Activated T-cell treated with anti-CD3 and anti-CD28 coated beads for 4 hours (primary cell): Measurements from ENCODE around the gene HPCAL1.

Experiments
- DNase-seq: peaks from one replicate; pipeline ENCODE4 v3.0.0-alpha.2; 2020

Gene HPCAL1

DNA sequence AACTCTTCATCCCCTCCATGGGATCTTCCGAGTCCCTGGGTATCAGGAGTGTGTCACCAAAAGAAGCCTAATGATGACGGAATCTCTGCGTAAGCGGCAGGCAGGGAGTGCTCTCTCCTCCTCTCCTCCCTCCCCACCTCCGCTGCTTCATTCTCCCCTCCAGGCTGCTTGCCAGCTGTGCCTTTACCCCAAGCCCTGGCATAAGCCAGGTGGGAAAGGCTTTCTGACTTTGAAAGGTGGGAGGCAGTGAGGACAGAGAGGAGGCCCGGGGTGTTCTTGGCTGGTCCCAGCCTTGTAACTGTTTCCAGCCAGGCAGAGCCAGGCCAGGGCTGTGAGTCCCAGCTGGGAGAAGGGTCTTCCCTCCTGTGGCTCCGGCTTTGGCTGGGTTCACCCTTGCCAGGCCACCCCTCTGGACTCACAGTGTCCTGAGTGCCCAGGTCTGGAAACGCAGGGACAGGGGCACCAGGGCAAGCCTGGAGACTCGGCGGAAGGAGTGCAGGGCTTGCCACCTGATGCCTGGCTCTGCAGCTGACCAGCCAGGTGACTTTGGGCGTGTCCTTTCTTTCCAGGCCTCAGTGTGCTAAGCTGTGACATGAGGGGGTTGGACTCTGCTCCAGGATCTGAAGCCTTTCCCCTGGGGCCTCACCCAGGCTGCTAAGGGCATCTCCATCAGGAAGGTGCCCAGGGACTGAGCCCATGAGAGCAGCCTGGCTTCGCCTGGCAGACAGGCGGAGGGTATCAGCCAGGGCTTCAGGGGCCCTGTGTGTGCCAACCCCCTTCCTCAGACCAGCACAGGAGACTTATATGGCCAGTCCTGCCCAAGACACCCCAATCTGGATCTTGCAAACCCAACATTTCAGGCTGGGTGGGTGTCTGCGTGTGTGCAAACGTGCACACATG, 32.7 kb upstream of the HPCAL1 start:
- DNase-seq, result no peak

DNA sequence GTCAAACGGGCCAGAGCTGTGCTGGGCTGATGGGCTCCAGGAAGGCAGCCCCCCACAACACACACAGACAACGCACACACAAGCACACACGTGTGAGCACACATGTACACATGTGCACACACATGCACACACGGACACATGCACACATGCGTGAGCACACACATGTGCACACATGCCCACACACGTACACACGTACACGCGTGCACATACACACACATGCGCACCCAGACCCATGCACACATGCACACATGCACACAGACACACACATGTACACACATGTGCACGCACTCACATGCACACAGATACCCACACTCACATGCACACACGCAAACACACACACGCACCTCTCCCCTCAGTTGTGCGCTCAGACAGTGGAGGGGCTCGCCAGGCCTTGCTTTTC, 31.2 kb upstream of the HPCAL1 start:
- no peak for DNase-seq

DNA sequence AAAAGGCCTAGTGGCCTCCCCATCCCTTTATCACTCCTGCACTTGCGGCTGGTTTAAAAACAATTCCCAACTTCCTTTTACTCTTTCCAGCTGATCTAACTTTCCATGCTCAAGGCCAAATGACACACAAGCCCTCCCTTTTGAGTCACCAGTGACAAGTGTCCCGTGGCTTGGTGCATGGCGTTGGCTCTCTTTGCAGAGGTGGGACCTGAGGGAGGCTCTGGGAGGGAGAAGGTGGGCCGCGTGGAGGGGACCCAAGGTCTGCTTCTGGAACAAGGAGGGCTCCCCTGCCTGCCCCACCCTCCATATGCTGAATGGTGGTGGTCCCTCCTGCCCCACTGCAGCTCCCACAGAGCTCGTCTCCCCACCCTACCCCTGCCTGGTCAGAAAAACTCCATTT, 30.8 kb upstream of the HPCAL1 start:
- no peak for DNase-seq

DNA sequence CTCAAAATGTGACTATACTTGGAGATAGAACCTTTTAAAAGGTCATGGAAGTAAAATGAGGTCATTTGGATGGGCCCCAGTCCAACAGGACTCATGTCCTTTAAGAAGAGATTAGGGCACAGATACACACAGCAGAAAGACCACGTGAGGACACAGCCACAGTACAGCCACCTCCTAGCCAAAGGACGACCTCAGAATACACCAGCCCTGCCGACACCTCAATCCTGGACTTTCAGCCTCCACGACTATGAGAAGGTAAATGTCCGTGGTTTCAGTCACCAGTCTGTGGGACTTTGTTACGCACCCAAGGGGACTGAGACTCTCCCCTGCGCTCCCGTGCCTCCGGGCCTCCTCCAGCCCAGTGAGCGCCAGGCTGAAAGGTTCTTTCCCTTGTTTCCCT, 30.2 kb upstream of the HPCAL1 start:
- no peak for DNase-seq

DNA sequence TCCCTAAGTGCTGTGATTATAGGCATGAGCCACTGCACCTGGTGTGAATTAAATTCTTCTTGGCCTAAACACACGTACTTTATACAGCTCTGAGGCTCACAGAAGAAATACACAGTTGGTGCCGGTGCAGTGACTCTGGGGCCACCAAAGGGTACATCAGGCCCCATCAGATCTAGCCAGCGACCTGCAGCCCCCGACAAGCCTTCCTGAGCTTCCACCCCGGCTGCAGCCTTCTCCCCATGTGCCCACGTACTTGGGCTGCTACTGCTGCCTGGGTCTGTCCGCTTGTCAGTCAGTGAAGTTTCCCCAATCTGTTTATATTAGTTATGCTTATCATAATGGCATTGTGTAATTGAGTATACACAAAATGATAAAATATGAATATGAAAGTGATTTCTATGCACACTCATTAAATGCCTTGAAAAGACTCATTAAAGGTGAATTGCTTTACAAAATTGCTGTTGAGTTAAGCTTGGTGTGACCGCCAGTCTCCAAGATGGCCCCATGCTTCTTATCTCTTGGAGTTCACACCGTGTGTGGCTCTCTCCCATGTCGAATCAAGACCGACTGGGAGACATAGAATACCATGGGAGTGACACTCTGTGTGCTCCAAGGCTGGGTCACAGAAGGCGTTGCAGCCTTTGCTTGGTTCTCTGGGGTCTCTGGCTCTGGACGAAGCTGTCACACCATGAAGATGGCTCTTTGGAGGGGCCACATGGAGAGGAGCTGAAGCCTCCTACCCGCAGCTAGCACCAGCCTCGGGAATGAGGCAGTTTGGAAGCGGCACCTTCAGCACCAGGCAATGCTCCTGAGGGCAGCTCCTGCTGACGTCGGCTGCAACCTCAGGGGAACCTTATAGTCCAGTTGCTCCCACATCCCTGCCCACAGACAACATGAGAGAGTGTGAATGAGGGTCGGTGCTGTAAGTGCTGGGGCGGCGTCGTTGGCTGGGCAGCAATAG, 29.2 kb upstream of the HPCAL1 start:
- no peak for DNase-seq

DNA sequence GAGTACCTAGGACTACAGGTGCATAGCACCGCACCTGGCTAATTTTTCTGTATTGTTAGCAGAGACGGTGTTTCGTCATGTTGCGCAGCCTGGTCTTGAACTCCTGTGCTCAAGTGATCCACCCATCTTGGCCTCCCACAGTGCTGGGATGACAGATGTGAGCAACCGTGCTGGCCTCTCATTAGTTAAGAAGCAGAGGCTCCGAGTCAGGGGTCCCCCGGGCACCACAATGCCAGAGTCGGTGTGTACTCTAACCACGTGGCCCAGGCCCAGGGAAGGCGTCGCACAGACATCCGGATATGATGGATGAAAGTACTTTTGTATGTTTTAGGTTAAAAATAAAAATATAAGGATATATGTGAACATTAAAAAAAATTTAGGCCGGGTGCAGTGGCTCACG, 28.3 kb upstream of the HPCAL1 start:
- DNase-seq, result no peak

DNA sequence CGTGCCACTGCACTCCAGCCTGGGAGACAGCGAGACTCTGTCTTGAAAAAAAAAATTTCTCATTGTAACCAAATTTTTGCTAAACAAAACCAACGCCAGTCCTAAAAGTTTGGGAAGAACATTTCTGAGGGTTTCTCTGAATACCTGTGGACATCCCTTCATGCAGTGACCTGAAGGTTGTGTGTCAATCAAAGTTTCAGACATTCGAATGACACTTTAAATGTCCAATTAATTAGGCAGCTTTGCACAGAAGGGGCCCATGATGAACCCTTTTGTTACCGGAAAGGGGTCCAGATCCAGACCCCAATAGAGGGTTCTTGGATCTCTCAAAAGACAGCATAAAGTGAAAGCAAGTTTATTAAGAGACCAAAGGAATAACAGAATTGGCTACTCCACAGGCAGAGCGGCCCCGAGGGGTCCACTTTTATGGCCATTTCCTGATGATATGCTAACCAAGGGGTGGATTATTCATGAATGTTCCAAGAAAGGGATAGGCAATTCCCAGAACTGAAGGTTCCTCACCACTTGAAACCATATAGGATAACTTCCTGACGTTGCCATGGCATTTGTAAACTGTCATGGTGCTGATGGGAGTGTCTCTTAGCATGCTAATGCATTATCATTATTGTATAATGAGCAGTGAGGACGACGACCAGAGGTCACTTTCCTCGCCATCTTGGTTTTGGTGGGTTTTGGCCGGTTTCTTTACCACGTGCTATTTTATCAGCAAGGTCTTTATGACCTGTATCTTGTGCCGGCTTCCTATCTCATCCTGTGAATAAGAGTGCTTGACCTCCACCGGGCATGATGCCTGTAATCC, 27.5 kb upstream of the HPCAL1 start:
- DNase-seq, result no peak

DNA sequence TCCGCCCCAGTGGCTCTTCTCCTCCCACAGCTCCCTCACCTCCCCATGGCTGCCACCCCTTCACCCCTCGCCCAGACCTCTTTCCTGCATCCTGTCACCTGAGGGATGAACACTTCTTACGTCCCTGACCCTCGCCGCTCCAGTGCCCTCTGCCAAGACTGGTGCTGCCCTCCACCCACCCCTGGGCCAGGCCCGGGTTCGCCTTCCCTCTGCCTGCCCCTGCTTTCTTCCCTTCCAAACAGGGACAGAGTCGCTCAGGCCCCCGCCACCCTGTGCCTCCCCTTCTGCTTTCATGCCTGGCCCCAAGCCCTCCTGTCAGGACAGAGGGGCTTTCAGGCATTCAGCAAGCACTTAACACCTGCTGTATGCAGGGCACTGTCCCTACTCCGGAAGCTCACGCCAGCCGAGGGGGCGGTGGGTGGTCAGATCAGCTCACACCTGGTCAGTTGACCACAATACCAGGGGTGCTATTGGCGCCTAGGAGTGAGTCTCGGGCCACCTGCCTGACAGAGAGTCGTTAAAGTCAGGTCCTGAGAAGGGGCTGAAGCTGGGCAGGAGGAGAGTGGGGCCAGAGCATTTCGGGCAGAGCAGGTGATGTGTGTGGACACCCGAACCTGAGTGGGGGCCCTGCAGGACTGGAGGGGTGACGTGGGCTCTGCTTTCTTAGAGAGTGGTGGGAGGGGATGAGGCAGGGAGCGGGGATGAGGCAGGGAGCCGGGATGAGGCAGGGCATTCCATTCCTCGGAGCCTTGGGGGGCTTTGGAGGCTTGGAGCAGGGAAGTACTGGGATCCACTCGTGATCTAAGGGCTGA, 26.0 kb upstream of the HPCAL1 start:
- DNase-seq, result no peak

DNA sequence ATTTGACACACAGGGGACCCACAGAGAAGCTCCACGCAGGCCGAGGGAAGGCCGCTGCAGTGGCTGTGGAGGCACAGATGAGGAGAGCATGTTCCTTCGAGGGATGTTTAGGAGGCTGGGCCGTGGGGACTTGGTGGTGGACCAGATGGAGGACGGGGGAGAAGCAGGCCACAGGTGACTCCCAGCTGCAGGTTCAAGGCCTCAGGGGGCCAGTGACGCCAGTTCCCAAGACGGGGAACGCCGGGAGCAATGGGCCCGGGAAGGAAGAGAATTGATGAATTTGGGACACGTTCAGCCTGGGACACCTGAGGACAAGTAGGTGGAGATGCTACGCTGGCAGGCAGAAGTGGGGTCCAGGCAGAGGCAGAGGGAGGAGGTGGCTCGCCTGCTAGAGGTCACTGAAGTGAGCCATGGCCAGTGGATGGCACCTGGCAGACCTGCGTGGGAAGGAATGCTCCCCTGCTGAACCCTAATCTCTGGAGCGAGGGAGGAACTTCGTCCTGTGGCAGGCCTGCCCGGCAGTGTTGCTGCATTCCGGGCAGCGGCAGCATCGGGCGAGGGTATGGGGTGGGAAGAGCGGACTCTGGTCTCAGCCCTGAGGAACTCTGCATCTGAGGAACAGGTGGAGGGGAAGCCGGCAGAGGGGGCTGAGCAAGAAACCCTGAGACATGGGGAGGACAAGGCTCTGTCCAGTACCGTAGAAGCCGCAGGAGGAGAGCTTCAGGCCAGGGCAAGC, 25.2 kb upstream of the HPCAL1 start:
- no peak for DNase-seq

DNA sequence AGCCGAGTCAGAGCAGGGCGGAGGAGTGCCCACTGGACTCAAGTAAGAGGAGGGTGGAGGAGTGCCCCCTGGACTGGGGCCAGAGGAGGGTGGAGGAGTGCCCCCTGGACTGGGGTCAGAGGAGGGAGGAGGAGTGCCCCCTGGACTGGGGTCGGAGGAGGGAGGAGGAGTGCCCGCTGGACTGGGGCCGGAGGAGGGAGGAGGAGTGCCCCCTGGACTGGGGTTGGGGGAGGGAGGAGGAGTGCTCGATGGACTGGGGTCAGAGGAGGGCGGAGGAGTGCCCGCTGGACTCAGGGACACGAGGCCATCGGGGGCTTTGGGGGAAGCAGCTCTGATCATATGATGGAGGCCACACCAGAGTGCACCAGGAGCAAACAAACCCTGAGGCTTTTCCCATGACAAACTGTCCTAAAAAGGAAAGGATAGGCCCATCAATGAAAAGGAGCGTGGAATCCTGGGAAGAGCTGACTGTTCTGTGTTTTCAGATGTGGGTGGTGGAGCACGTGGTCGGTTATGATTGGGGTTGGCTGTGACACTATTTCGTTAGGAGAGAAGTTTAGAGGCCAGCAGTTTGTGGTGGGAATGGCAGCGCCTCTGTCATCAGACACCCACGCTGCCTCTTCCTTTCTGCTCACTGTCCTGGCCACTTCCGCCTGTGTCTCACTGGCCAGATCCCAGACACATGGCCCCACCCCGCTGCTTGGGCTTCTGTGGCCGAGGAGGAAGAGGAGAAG, 24.5 kb upstream of the HPCAL1 start:
- no peak for DNase-seq

DNA sequence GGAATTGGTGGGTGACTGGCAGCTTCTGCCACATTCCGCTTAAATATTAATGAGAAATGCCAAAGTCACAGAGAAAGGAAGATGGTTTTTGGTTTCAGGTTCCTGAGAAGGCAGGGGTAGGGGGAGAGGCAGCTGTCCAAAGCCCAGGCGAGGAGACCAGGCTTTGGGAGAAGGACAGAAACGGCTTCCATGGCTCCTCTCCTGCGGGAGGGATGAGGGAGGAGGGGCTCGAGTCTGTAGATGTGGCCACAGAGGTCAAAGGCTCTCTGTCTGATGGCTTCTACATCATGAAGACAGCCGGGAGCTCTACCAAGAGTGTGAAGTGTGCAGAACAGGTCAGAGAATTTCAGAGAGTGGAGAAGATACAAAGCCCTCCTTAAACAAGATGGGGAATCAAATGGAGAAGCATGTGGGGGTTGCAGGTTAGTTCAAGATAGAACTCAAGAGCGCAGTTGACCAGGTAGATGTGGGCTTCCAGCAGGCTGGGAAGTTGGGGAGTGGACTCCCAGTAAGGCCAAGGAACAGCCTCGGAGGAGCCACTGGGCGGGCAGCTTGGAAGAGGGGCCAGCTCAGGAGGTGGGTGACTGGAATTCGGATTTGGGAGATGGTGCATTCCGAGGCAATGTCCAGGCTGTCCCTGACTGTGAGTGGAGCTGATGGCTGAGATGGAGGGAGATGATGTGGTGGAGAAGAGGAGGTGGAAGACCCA, 23.8 kb upstream of the HPCAL1 start:
- no peak for DNase-seq

DNA sequence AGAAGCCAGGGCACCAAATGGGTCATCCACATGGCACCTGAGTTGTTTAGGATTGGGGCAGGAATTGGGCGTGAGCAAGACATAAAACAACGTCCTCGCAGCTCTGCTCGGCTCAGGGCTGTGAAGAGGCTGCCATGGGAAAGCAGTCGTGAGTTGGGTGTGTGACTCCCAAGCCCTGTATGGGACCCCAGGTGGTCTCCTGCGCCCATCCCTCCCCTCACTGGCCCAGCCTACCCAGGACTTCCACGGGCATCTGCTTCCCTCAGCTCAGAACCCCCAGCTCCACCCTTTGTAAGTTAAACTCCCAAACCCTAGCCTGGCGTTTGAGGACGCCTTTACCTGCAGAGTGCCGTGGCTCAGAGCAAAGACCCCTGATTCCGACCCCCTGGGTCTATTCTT, 23.2 kb upstream of the HPCAL1 start:
- no peak for DNase-seq

DNA sequence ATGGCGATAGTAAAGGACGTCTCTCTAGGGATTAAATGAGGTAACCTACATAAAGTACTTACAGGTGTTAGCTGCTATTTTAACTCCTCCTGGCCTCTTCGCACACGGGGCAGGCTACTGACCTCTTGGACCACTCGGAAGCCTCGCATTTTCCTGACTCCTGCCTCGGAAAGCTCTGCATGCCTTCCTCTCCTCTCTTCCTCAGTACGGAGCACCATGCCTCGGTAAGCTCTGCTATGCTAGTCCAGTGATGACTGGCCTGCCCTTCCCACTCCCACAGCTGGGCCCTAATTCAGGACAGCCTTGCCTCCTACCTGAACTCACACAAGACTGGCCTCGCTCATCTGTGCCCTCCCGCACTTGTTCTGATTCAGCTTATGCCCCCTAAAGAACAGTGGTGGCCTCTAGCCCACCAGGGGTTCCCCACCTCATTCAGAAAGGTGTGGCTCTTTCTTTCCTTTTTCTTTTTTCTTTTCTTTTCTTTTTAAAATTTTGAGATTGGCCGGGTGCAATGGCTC, 22.7 kb upstream of the HPCAL1 start:
- DNase-seq, result no peak

DNA sequence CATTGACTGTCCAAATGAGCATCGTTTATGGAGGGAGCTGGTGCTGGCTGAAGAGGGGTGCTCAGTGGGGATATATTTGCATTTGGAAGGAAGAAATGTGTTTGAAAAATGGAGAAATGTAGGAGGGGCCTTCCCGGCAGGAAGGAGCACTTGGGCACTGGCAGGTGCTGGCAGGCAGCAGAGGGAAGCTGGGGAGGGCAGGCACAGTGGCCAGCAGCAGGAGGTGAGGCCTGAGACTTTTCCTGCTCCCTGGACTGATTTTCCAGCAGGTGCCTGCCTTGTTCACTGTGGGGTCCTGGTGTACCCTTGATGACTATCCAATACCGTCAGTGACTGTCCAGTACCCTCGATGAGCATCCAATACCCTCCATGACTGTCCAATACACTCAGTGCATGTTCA, 20.8 kb upstream of the HPCAL1 start:
- DNase-seq, result no peak

DNA sequence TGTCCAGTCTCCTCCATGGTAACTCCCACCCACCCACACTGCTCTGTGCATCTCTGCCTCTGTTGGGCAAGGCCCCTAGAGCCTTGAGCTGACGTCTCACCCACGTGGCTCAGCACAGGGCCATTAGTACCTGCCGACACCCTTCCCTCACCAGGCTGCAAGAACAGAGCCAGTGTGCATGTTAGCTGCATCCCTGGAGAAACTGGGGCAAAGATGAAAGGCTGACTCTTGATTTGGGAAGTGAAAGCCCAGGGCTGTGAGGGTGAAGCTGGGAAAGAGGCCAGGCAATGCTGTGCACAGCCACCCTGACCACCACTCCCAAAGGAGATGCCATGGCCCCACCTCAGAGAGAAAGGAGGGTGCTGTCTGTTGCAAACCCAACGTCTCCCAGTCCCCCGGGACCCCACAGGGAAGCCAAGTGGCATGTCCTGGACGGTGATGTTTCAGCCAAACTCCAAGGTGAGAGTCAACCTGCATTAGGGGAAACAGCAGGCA, 20.0 kb upstream of the HPCAL1 start:
- DNase-seq, result no peak

DNA sequence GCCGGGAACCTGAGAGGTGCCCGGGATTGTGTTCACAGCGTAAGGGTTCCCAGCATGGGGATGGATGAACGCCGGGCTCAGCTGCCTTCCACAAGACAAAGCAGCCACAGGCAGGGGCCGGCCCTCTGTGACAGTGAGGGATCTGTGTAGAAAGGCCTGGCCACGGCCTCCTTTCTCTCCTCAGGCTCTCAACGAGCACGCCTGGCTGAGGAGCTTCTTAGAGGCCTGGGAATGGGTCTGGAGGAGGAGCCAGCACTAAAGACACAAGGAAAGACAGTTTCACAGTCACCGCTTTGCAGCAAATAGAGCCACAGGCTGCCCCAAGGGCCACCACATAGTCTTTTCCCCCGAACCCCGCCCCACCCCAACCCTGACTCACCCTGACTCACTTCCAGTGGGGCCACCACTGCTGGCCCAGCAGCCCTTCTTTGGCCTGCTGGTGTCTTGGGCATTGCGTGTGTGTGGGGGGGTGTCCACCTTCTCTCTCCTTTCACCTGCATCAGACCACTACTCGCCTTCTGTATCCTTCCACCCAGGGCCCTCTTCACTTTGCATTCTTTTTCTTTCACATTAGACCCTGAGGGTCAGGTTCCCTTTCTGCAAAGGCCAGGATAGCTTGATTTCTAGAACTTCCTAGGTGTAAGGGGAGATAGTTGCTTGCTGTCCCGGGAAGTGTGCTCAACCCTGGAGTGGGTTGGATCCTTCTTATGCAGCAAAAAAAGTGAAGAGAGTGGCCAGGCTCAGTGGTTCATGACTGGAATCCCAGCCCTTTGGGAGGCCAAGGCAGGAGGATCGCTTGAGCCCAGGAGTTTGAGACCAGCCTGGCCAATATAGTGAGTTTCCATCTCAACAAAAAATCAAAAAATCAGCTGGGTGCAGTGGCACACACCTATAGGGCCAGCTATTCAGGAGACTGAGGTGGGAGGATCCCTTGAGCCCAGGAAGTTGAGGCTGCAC, 19.3 kb upstream of the HPCAL1 start:
- DNase-seq, result no peak

DNA sequence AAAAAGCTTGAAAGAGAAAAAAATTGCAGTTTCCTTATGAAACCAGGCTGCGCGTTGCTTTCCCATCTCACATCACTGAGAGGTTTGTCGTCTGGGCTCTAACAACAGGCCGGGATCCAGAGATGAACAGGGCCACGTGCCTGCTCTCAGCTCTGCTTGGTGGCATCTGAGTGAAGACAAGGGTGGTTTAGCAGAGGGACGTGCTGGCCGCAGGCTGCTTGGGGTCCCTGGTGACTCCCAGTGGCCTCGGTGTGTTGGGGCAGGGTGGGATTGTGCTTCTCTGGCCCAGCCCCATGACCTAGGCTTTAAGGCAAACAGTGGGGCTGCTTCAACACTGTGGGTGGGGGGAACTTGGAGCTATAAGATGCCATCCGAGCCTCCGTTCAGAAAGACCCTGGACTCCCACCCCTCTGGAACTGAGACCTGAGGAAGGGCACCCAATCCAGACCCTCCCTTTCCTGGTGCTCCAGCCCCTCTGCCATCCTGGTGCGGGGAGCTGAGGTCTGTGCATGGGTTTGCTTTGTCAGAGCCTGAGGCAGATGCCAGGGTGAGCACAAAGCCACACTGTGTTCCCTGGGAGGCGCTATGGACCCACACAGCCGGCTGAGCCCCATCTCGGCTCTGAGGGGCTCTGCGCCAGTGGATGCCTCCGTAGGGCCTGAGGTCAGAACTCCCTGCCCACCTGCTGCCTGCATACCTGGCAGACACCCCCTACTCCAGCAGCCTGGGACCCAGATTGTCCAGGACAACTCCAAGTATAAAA, 18.4 kb upstream of the HPCAL1 start:
- DNase-seq, result no peak

DNA sequence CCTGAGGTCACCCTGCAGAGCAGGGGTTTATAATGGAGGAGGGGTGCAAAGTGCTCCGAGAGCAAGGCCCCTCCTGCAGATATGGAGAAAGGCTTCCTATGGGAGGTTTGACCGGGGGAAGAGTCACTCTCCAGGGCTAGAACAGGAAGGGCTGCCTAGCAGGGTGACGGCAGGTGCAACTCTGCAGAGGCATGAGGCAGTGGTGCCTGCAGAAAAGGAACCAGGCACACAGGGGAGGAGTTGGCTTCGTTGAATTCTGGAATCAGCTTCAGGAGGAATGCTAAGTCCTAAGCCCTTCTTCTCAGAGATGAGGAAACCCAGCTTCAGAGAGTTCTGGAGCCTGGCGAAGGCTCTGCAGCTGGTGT, 17.5 kb upstream of the HPCAL1 start:
- DNase-seq, result no peak
